Chondrocyte (in vitro differentiated cells): ENCODE results near the gene STOX1. TPM values are rescaled to one million over a fixed set of nuclear protein-coding genes. Genes with fewer than 3 reads are reported as not detected.

Experiments
- DNase-seq: peaks from one replicate; pipeline ENCODE4 v3.0.0; 2021; ENCODE audit warnings: mixed read lengths, low spot score
- H3K27ac Mint-ChIP-seq: one replicate; pipeline ENCODE4 v1.8.0; 2021; ENCODE audit warnings: mild to moderate bottlenecking, moderate library complexity, mixed read lengths; ENCODE audit not compliant: unreplicated experiment
- H3K27me3 Mint-ChIP-seq: 2 replicates; pipeline ENCODE4 v1.8.0; 2021; ENCODE audit warnings: low read depth, mixed read lengths
- H3K36me3 Mint-ChIP-seq: 2 replicates; pipeline ENCODE4 v1.8.0; 2021; ENCODE audit warnings: low read depth, mixed read lengths
- H3K4me1 Mint-ChIP-seq: 2 replicates; pipeline ENCODE4 v1.8.0; 2021; ENCODE audit warnings: low read depth, mild to moderate bottlenecking, mixed read lengths
- H3K4me3 Mint-ChIP-seq: one replicate; pipeline ENCODE4 v1.8.0; 2021; ENCODE audit warnings: mild to moderate bottlenecking, moderate library complexity, mixed read lengths; ENCODE audit not compliant: unreplicated experiment
- H3K9me3 Mint-ChIP-seq: 2 replicates; pipeline ENCODE4 v1.8.0; 2021; ENCODE audit warnings: low read depth, mixed read lengths
- long read RNA-seq: library from polyadenylated mRNA; stranded (forward); transcript quantifications from one replicate; pipeline ENCODE4 v2.0.0, GENCODE V29; 2021
- total RNA-seq: library from RNA; stranded (reverse); gene quantifications from 3 replicates; pipeline ENCODE4 v1.2.1, GENCODE V29; 2021
- TF ChIP-seq, protein P1 (sequence below): fragments of 200-600 bp; sonication (generic); IDR thresholded peaks from 2 replicates; pipeline ENCODE4 v1.5.0; 2021; ENCODE audit warnings: antibody characterized with exemption, mild to moderate bottlenecking, moderate library complexity

The STOX1 gene
- 0.97 to 1.9 TPM (median 1.1 TPM) in 3 replicates for total RNA-seq
- long read RNA-seq = 0 reads

DNA sequence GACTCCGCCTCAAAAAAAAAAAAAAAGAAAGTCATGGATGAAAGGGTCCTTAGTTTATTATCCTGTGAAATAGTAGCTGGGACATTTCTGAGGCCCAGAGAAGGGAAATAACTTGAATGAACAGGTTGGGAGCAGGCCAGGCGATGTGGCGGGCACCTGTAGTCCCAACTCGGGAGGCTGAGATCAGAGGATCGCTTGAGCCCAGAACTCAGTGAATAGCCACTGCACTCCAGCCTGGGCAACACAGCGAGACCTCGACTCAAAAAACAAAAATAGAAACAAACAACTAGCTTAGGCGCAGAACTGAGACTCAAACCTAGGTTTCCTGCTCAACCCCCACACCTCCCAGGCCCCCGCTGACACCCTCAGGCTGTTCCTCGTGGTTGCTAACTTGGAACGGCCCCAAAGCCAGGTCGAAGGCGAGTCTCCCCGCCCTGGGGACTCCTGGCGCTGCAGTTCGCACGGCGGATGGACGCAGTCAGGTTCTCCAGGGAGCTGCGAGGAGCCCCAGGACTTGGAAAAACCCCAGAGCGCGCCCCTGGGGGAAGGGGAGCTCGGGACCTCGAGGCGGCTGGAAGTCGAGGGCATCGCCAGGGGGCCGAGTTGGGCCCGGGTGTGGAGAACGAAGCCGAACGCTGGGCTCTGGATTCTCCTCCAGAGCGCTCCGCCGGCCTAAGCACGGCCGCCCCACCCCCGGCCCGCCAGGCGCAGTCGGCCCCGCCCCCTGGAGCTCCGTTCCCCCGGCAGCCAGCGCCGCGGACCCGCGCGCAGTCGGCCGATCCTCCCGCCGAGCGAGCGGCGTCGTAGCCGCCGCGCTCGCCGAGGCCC is at the start of gene STOX1:
TSS of gene STOX1 (plus strand) at position 768 of the 828 bp plus-strand sequence. CDS start 93 bp downstream, outside the sequence.
- TF ChIP-seq, protein P1, sequence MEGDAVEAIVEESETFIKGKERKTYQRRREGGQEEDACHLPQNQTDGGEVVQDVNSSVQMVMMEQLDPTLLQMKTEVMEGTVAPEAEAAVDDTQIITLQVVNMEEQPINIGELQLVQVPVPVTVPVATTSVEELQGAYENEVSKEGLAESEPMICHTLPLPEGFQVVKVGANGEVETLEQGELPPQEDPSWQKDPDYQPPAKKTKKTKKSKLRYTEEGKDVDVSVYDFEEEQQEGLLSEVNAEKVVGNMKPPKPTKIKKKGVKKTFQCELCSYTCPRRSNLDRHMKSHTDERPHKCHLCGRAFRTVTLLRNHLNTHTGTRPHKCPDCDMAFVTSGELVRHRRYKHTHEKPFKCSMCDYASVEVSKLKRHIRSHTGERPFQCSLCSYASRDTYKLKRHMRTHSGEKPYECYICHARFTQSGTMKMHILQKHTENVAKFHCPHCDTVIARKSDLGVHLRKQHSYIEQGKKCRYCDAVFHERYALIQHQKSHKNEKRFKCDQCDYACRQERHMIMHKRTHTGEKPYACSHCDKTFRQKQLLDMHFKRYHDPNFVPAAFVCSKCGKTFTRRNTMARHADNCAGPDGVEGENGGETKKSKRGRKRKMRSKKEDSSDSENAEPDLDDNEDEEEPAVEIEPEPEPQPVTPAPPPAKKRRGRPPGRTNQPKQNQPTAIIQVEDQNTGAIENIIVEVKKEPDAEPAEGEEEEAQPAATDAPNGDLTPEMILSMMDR = peak; percentile 47
- DNase-seq = no peak
- Mint-ChIP-seq H3K36me3 (no peaks in the 10 kb centered on the region), H3K9me3 (no peaks in the 10 kb centered on the region), H3K27me3 (no peaks in the 10 kb centered on the region), H3K4me3 (peak within 1 kb of the TSS; percentile 74), H3K27ac (peak within 1 kb of the TSS; percentile 12), H3K4me1 (peaks cover 4% of the 10 kb centered on the region)

GRCh38 chr10:68781613-68782574 is 45.4 kb upstream of the STOX1 start:
- Mint-ChIP-seq H3K4me1 (no peaks in the 10 kb centered on the region), H3K9me3 (no peaks in the 10 kb centered on the region), H3K27me3 (no peaks in the 10 kb centered on the region), H3K4me3 (no peak overlapping the region), H3K36me3 (peaks cover 29% of the 10 kb centered on the region), H3K27ac (no peak overlapping the region)
- no peak for DNase-seq
- TF ChIP-seq, protein P1 = no peak

DNA sequence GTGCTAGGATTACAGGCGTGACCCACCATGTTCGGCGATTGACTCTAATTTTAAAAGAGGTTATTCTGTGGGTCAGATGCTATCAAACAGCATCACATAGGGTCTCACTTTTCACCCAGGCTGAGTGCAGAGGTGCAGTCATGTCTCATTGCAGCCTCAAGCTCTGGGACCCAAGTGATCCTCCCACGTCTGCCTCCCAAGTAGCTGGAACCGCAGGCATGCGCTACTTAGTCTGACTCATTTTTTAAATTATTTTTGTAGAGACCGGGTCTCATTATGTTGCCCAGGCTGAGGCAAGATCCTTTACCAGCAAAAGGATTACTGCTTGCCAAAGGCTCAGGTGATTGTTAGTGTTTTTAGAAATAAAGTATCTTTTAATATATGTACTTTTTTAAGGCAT is 42.9 kb upstream of the STOX1 start:
- no peaks in the 10 kb centered on the region for H3K9me3 Mint-ChIP-seq
- TF ChIP-seq, protein P1 = no peak
- H3K4me3 Mint-ChIP-seq = no peak overlapping the region
- no peak overlapping the region for H3K27ac Mint-ChIP-seq
- DNase-seq = no peak
- H3K4me1 Mint-ChIP-seq = no peaks in the 10 kb centered on the region
- H3K27me3 Mint-ChIP-seq = no peaks in the 10 kb centered on the region
- peaks cover 25% of the 10 kb centered on the region for H3K36me3 Mint-ChIP-seq

DNA sequence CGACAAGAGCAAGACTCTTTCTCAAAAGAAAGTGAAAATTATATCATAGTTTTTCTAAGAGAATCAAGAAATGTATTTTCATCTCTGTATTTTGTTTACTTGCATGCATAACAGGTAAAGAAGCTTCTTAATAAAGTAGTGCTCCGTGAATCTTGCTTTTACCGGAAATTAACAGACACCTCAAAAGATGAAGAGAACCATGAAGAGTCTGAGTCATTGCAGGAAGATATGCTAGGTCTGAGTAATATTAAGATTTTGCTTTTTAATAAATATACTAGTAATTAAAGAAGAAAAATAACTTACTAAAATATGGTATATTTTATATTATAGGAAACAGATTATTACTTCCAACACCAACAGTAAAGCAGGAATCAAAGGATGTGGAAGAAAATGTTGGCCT is 39.5 kb upstream of the STOX1 start:
- TF ChIP-seq, protein P1 = no peak
- Mint-ChIP-seq H3K4me1 (no peaks in the 10 kb centered on the region), H3K27me3 (no peaks in the 10 kb centered on the region), H3K36me3 (peaks cover 23% of the 10 kb centered on the region), H3K27ac (no peak overlapping the region), H3K4me3 (no peak overlapping the region), H3K9me3 (no peaks in the 10 kb centered on the region)
- DNase-seq = no peak

- Mint-ChIP-seq H3K4me1 (no peaks in the 10 kb centered on the region), H3K36me3 (peaks cover 22% of the 10 kb centered on the region), H3K9me3 (no peaks in the 10 kb centered on the region), H3K27ac (no peak overlapping the region), H3K27me3 (no peaks in the 10 kb centered on the region), H3K4me3 (no peak overlapping the region)
- TF ChIP-seq, protein P1 = no peak
- DNase-seq = no peak
Observed at GRCh38 chr10:68790476-68790875, 36.9 kb upstream of the STOX1 start.
